Measurements from ENCODE around the gene SPECC1L.

The SPECC1L gene, protein sequence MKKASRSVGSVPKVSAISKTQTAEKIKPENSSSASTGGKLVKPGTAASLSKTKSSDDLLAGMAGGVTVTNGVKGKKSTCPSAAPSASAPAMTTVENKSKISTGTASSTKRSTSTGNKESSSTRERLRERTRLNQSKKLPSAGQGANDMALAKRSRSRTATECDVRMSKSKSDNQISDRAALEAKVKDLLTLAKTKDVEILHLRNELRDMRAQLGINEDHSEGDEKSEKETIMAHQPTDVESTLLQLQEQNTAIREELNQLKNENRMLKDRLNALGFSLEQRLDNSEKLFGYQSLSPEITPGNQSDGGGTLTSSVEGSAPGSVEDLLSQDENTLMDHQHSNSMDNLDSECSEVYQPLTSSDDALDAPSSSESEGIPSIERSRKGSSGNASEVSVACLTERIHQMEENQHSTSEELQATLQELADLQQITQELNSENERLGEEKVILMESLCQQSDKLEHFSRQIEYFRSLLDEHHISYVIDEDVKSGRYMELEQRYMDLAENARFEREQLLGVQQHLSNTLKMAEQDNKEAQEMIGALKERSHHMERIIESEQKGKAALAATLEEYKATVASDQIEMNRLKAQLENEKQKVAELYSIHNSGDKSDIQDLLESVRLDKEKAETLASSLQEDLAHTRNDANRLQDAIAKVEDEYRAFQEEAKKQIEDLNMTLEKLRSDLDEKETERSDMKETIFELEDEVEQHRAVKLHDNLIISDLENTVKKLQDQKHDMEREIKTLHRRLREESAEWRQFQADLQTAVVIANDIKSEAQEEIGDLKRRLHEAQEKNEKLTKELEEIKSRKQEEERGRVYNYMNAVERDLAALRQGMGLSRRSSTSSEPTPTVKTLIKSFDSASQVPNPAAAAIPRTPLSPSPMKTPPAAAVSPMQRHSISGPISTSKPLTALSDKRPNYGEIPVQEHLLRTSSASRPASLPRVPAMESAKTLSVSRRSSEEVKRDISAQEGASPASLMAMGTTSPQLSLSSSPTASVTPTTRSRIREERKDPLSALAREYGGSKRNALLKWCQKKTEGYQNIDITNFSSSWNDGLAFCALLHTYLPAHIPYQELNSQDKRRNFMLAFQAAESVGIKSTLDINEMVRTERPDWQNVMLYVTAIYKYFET

DNA sequence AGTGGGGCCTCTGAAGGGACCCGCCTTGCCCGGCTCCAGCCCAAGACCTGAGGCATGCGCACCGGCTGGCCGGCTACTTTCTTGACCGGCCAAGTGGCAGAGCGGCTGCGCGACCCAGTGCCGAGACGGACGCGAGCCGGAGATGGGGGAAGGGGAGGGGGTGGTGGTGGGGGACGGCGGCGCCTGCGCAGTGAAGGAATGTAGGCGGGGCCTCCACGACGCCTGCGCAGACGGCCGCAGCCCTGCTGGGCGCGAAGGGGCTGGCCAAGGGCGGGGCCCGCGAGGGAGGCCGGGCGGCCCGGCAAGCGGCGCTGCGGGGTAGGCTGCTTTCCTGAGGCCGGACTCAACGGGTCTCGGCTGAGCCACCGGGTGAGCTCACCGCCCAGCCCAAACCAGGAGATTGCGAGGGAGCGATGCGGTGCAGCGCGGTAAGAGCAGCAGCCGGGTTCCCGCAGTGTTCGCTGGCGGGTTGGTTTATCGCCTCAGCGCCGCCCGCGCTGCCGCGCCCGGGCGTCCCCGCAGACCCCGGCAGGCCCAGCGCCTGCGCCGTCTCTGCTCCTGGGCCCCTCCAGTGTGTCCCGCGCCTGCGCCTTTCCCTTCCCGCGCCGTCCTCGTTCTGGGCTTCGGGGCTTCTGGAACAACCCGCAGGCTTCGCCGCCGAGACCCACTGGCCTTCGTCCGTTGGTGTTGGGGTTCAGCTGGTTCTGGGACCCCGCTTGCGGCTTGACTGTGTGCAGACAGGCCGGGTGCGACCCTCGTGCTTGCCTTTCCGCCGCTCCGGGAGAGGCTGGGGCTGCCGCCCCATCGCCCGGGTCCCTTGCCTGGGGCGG is at the start of gene SPECC1L:
TSS of gene SPECC1L (plus strand) at position 276 of the 830 bp plus-strand sequence. CDS start 31,401 bp downstream, outside the sequence.
- TF ChIP-seq CTCF (IDR thresholded peaks at IDR 0.05; ENCODE audit: extremely low read depth, insufficient read depth, missing control alignments): peak; percentile 11
- peak; percentile 94 for DNase-seq (ENCODE audit: low spot score)
- in situ Hi-C loops (cut with MboI; ENCODE audit: low pct_unique_long_range_greater_than_20kb, low sequenced_read_pairs, unreplicated experiment): no loop called here

- in situ Hi-C loops (cut with MboI; ENCODE audit: low pct_unique_long_range_greater_than_20kb, low sequenced_read_pairs, unreplicated experiment): no loop called here
- TF ChIP-seq CTCF (IDR thresholded peaks at IDR 0.05; ENCODE audit: extremely low read depth, insufficient read depth, missing control alignments): no peak
- DNase-seq (ENCODE audit: low spot score): no peak
These were observed 46.2 kb upstream of the SPECC1L start for GRCh38 chr22:24224468-24224867.

DNA sequence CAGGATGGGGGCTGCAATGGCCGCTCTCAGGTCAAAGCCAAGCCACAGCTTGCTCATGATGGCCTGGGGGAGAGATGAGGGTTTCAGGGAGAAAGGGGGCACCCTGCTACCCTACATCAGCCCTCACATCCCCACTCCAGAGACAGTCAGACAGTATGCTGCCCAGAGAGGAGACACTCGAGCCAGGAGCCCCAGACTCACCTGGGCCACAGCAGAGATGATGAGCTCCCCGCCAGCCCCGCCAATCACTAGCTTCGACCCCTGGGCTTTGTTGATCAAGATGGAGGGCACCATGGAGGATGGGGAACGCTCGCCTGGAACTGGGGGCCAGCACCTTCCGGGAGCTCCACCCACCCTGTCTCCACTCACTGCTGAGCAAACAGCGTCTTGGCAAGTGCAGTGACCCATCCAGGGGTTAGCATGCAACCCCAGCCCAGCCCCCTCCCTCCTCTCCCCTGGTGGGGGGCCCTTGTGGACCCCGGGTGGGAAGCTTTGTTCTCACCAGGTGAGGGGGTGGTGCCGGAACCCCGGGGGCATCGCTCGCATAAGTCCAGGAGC is 45.5 kb upstream of the SPECC1L start:
- no peak for TF ChIP-seq CTCF (IDR thresholded peaks at IDR 0.05; ENCODE audit: extremely low read depth, insufficient read depth, missing control alignments)
- DNase-seq (ENCODE audit: low spot score): no peak
- in situ Hi-C loops (cut with MboI; ENCODE audit: low pct_unique_long_range_greater_than_20kb, low sequenced_read_pairs, unreplicated experiment): no loop called here

- no peak for DNase-seq (ENCODE audit: low spot score)
- in situ Hi-C loops (cut with MboI; ENCODE audit: low pct_unique_long_range_greater_than_20kb, low sequenced_read_pairs, unreplicated experiment): no loop called here
- no peak for TF ChIP-seq CTCF (IDR thresholded peaks at IDR 0.05; ENCODE audit: extremely low read depth, insufficient read depth, missing control alignments)
These were observed 44.7 kb upstream of the SPECC1L start for GRCh38 chr22:24225951-24226350.

- in situ Hi-C loops (cut with MboI; ENCODE audit: low pct_unique_long_range_greater_than_20kb, low sequenced_read_pairs, unreplicated experiment): no loop called here
- peak; percentile 69 for TF ChIP-seq CTCF (IDR thresholded peaks at IDR 0.05; ENCODE audit: extremely low read depth, insufficient read depth, missing control alignments)
- peak; percentile 80 for DNase-seq (ENCODE audit: low spot score)
These were observed 39.5 kb upstream of the SPECC1L start for GRCh38 chr22:24230911-24231656.
